Pancreas (tissue), 10 donors: ENCODE measurements around the gene MRGPRF. TPM values are rescaled to one million over a fixed set of nuclear protein-coding genes. Genes with fewer than 3 reads are reported as not detected.

Source experiments
- ATAC-seq, 4 donors: fragments of 200-7000 bp; cut with Tn5 transposase; one replicate each; pipeline versions ENCODE4 v1.8.0 to v1.9.1; 2020; ENCODE audit warnings: mild to moderate bottlenecking in 4 of 4, moderate library complexity in 4 of 4
- DNase-seq, 6 donors: peaks; one replicate each; pipeline ENCODE4 v3.0.0-alpha.2; 2020
- FAIRE-seq: peaks from 2 replicates; lab custom pipeline; 2012; peaks lifted over from hg19 to GRCh38; lab: Jason Lieb, UNC
- H3K27ac ChIP-seq, 4 donors: fragments of 200-600 bp; sonication (generic); 1 replicate in 3 of 4; 2 replicates in 1 of 4; pipeline versions ENCODE4 v1.5.0 to v1.8.0; 2020
- H3K27me3 ChIP-seq, 4 donors: fragments of 200-600 bp; one replicate each; pipeline ENCODE4 v1.8.0; 2021
- H3K36me3 ChIP-seq, 3 donors: fragments of 200-600 bp; sonication (generic) in 1 of 3; one replicate each; pipeline versions ENCODE4 v1.5.0 to v1.8.0; 2020 to 2021
- H3K4me1 ChIP-seq, 3 donors: fragments of 200-600 bp; one replicate each; pipeline ENCODE4 v1.8.0; 2021
- H3K4me3 ChIP-seq, 4 donors: fragments of 200-600 bp; sonication (generic) in 2 of 4; one replicate each; pipeline versions ENCODE4 v1.5.0 to v1.8.0; 2020 to 2021
- H3K9me3 ChIP-seq, 4 donors: fragments of 200-600 bp; one replicate each; pipeline ENCODE4 v1.8.0; 2021
- WGBS, 2 donors: extraction: QIAGEN DNeasy Blood & Tissue Kit; methylation state at CpG; one replicate each; pipeline ENCODE4 v1.1.7; 2013; 5-methylcytosine and 5-hydroxymethylcytosine counted together
- intact Hi-C, 3 donors: fragments of 100-400 bp; cut with DNase I; formaldehyde crosslinking; loops; one replicate each; pipeline versions ENCODE4 v1.11.1 to v1.14.2; 2022
- polyA plus RNA-seq, 2 donors: library from polyadenylated mRNA; stranded (reverse); fragments of 200-250 nt; gene quantifications; one replicate each; pipeline ENCODE4 v1.2.3, GENCODE V29; 2013
- total RNA-seq, 6 donors: library from RNA; stranded (reverse); fragmentation: NEBNext Ultra II Directional in 4 of 6; extraction: Animal tissue kit (Norgen Biotek cat#: 25700) in 4 of 6; gene quantifications; one replicate each; pipeline versions ENCODE4 v1.2.1 to v1.2.4, GENCODE V29; 2021 to 2023
- TF ChIP-seq, protein P1 (sequence below), 4 donors: fragments of 200-600 bp; sonication (generic) in 3 of 4; IDR thresholded peaks; one replicate each; pipeline versions ENCODE4 v1.5.0 to v1.8.0; 2021; ENCODE audit warnings: antibody characterized with exemption in 4 of 4
- donor health status: healthy with polysubstance abuse.
- donor health status: DM: no; HTN: no; CAD: no; lungs with moderate emphysema.
- donor health status: DM: no; HTN: no; CAD: no.
- donor health status: control.
- donor health status: control.
- donor health status: Bipolar disorder and iron deficiency.
- donor health status: DM: yes; HTN: yes; CAD: no.
- donor health status: DM: no; HTN: no; CAD: no.
- donor health status: DM: no; HTN: no; CAD: no.
- donor health status: DM: yes; HTN: yes; CAD: no.

Gene MRGPRF
- total and polyA plus RNA-seq, 8 donors = 0.37 to 4.2 (median 1.6) TPM

DNA sequence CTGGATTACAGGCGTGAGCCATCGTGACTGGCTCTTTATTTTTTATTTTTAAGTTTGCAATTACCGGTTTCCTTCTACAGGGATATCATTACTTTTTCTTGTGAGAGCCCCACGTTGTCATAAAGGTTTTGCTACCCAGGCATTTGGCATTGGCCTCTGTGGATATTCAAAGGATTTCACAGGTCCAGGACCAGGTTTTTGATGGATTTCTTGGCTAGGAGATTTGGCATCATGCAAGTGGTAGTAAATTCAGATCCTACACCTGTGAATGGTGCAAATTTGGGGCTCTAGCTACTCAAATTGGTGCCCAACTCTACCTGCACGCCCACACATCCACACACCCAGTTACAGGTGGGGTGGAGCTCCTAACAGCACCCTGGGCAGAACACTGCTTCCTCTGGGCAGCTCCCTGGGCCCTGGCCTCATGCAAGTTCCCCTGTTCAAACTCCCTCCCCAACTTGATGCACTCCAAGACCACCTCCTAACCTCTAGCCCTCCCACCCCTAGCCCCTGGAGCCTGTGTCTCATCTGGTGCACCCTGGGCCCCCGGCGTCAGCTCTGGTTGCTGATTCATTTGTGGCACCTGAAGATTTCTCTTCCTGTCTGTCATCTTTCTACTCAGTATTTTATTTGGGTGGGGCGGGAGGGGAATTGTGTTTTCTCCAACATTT lies 23.0 kb downstream of the MRGPRF start:
- Histone ChIP-seq H3K27me3 (peaks cover 0 to 4% (median 0%) of the 10 kb centered on the region in 4 donors), H3K4me1 (no peaks in the 10 kb centered on the region), H3K9me3 (no peaks in the 10 kb centered on the region), H3K27ac (no peak overlapping the region), H3K36me3 (no peaks in the 10 kb centered on the region), H3K4me3 (no peak overlapping the region)
- intact Hi-C loops = no loop called here
- TF ChIP-seq, protein P1, sequence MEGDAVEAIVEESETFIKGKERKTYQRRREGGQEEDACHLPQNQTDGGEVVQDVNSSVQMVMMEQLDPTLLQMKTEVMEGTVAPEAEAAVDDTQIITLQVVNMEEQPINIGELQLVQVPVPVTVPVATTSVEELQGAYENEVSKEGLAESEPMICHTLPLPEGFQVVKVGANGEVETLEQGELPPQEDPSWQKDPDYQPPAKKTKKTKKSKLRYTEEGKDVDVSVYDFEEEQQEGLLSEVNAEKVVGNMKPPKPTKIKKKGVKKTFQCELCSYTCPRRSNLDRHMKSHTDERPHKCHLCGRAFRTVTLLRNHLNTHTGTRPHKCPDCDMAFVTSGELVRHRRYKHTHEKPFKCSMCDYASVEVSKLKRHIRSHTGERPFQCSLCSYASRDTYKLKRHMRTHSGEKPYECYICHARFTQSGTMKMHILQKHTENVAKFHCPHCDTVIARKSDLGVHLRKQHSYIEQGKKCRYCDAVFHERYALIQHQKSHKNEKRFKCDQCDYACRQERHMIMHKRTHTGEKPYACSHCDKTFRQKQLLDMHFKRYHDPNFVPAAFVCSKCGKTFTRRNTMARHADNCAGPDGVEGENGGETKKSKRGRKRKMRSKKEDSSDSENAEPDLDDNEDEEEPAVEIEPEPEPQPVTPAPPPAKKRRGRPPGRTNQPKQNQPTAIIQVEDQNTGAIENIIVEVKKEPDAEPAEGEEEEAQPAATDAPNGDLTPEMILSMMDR (IDR thresholded peaks at IDR 0.05) = no peak
- WGBS, 2 donors = 71 to 77% methylated on average over 8 of the region's 8 CpGs
- ATAC-seq = no peak
- no peak for FAIRE-seq
- peak in 2 of 6 donors; percentile 2 to 24 for DNase-seq

DNA sequence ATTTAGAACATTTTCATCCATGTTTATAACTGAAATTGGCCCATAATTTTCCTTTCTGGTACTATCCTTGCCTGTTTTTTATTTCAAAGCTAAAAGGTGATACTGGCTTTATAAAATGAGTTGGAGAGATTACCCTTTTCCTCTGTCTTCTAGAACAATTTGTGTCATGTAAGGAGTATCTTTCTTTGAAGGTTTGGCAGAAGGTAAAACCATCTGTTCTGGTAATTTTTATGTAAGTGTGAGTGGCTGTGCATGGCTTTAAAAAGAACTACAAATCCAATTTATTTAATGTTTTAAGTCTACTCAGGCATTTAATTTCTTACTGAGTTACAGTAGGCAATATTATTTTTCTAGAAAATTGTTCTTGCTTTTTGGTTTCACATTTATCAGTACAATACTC lies 24.6 kb downstream of the MRGPRF start:
- intact Hi-C loops = no loop called here
- DNase-seq (no peak), ATAC-seq (no peak), FAIRE-seq (no peak)
- Histone ChIP-seq H3K27me3 (peaks cover 0 to 4% (median 0%) of the 10 kb centered on the region in 4 donors), H3K9me3 (no peaks in the 10 kb centered on the region), H3K36me3 (no peaks in the 10 kb centered on the region), H3K4me1 (no peaks in the 10 kb centered on the region), H3K4me3 (no peak overlapping the region), H3K27ac (no peak overlapping the region)
- TF ChIP-seq, protein P1 (IDR thresholded peaks at IDR 0.05) = no peak

DNA sequence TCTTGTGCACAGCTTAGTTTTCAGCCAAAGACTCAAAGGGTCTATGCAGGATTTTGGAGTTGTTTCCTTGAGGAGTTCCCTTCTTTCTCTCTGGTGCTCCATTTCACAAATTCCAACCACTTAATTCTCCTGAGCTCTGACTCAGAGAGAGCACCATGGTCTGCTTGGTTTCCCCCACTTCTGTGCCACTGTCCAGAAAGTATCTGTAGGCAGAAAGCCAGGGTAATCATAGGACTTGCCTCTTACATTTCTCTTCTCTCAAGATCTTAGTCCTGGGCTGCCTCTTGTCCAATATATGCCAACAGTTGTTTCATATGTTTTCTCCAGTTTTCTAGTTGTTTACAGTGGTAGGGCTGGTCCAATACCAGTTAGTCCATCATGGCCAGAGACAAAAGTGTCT lies 25.8 kb downstream of the MRGPRF start:
- ATAC-seq (no peak), DNase-seq (no peak), FAIRE-seq (no peak)
- H3K36me3 ChIP-seq = no peaks in the 10 kb centered on the region
- H3K4me3 ChIP-seq = no peak overlapping the region
- TF ChIP-seq, protein P1 (IDR thresholded peaks at IDR 0.05) = no peak
- no peaks in the 10 kb centered on the region for H3K4me1 ChIP-seq
- peaks cover 0 to 4% (median 0%) of the 10 kb centered on the region in 4 donors for H3K27me3 ChIP-seq
- intact Hi-C loops = no loop called here
- no peaks in the 10 kb centered on the region for H3K9me3 ChIP-seq
- H3K27ac ChIP-seq = no peak overlapping the region

DNA sequence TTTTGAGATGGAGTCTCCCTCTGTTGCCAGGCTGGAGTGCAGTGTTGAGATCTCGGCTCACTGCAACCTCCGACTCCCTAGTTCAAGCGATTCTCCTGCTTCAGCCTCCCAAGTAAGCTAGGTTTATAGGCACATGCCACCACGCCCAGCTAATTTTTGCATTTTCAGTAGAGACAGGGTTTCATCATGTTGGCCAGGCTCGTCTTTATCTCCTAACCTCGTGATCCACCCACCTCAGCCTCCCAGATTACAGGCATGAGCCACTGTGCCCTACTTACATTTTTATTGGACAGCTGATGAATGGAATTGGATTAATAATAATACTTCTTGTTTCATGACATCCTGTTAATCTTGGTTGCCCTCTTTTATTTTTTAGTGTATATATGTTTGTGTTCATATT lies 29.2 kb downstream of the MRGPRF start:
- ATAC-seq (no peak), DNase-seq (no peak), FAIRE-seq (no peak)
- 62 to 79% methylated on average over 6 of the region's 6 CpGs for WGBS, 2 donors
- TF ChIP-seq, protein P1 (IDR thresholded peaks at IDR 0.05) = no peak
- Histone ChIP-seq H3K4me1 (no peaks in the 10 kb centered on the region), H3K27me3 (no peaks in the 10 kb centered on the region), H3K27ac (no peak overlapping the region), H3K36me3 (no peaks in the 10 kb centered on the region), H3K9me3 (no peaks in the 10 kb centered on the region), H3K4me3 (no peak overlapping the region)
- intact Hi-C loops = no loop called here

DNA sequence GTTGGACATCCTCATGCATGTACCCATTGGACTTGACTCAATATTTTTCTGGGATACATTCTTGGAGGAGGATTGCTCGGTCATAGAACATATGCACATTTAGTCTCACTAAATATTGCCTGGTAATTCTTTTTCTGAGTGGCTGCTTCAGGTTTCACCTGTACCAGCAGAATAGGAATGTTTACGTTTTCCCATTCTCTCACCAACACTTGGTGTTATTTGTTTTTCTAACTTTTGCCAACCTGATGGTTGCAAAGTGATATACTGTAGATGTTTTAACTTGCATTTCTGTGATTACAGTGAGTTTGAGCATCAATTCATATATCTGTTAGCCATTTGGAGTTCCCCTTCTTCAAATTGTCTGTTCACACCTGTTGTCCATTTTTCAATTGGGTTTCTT lies 30.9 kb downstream of the MRGPRF start:
- WGBS, 2 donors = 68 to 70% methylated on average over 2 of the region's 2 CpGs

More for the DNA sequence above, 30.9 kb downstream of the MRGPRF start:
- no peaks in the 10 kb centered on the region for H3K27me3 ChIP-seq
- intact Hi-C loops = no loop called here
- H3K36me3 ChIP-seq = no peaks in the 10 kb centered on the region
- TF ChIP-seq, protein P1 (IDR thresholded peaks at IDR 0.05) = no peak
- no peaks in the 10 kb centered on the region for H3K4me1 ChIP-seq
- FAIRE-seq (no peak), ATAC-seq (no peak), DNase-seq (no peak)
- no peak overlapping the region for H3K4me3 ChIP-seq
- H3K9me3 ChIP-seq = no peaks in the 10 kb centered on the region
- H3K27ac ChIP-seq = no peak overlapping the region
